ENCODE results near the gene ATG16L1.

The ATG16L1 gene

DNA sequence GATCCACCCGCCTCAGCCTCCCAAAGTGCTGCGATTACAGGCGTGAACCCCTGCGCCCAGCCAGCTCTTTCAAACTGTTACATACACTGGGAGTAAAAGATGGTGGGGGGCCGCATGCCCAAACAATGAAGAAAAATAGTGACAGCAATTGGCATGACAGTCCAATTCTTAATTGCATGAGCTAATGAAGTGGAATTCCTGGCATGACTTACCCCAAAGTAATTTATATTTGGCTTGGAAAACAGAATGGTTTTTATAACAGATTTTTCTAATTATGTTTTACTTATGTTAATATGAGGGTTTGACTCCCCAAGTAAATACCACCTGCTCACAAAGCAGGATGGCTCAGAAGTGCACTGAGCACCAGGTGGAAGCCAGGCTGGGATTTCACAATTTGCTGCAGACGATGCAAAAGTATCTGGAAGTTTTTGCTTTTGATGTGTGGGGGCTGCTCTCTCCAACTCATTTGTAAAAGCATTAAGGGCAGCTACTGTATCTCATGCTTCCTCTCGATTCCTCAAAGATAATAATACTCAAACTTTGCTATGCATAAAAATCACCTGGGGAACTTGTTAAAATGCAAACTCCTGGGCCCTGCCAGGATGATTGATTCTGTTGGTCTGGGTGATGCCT lies 24.0 kb upstream of the ATG16L1 start:
- no peak for DNase-seq

DNA sequence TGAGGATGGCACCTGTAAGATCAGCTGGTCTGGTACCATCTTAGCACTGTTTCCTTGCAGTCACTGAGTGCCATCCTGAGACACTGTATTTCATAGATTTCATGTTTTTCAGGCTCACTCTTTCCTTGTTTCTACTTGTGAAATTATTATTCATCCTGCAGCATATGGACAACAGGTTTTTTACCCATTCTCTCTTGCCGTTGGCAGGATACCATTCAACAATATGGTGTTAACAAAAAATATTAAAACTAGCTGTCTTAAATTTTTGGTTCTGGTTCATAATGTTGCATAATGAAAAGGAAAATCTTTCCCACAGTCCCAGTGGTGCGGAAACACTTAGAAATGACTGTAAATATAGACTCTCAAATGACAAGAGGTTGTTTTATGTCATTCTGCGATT lies 23.1 kb upstream of the ATG16L1 start:
- no peak for DNase-seq

DNA sequence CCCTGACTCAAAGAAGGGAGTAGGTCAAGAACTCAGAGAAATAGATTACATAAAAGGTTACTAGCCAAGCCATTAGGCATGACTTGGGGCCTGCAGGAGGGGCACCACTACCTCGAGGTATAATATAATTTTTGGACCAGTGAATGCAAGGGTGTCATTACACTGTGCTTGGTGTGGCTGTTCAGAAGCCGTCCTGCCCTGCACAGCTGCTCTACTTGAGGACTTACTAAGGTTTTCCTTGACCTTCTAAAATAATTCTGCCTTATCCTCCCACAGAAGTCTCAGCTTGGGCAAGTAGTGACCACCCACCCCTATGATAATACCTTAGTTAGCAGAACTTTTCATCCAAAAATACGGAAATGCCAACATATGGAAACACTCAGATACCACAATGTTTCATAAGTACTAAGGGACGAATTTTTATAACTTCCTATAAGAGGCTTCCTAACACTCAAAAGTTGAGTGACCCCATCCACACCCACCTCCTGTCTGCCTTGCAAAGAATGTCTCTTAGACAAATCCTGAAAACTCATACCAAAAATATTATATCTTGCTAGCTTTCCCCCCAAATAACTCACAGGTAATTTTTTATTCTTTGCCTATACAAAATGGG lies 17.7 kb upstream of the ATG16L1 start:
- DNase-seq = no peak

DNA sequence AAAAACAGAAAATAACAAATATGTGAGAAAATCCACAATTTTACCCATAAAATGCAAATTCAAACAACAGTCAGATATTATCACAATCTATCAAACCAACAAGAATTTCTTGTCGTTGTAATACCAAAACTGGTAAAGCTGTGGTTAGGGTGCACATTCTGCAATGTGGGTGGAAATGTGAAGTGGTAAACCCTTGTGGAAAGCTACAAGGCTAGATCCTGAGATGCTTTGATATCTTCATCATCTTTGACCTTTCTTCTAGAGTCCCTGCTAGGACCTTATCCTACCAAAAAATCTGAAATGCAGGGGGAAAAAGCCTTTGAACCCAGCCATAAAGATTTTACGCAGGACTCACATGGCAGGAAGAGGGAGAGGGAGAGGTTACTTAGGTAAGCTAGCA lies 17.2 kb upstream of the ATG16L1 start:
- no peak for DNase-seq

DNA sequence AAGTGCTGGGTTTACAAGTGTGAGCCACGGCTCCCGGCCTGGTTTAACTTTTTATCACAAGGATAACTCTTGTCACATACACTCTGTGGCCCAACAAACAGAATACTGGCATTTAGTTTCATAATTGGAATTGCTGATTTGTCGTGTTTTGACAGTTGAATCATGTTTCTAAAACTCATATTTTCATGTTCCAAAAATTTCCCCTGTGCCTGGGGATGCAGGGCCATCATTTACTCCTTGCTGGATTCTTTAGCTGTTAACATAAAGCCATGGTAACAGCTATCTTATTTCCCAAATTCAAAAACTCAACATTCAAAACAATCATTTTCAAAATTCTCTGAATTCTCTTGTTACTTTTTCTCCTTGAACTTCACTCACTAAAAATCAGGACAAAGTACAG lies 16.5 kb upstream of the ATG16L1 start:
- no peak for DNase-seq

DNA sequence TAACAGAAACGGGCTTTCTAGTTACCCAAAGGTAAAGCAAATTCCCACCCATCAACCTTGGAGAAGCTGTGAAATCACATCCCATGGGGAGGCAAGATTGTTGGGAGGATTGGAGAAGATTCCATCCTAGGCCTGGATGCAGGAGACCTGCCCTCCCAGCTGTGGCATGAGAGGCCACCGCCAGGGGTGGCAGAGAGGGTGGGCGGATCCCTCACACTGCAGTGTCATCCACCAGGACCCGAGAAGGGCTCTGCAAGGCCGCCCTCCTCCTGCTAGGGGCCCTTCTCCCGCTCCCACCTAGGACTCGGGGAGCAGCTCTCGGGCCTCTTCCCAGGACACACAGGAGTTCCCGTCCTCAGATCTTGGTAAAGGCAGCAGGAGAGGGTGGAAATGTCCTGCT lies 15.5 kb upstream of the ATG16L1 start:
- DNase-seq = no peak

DNA sequence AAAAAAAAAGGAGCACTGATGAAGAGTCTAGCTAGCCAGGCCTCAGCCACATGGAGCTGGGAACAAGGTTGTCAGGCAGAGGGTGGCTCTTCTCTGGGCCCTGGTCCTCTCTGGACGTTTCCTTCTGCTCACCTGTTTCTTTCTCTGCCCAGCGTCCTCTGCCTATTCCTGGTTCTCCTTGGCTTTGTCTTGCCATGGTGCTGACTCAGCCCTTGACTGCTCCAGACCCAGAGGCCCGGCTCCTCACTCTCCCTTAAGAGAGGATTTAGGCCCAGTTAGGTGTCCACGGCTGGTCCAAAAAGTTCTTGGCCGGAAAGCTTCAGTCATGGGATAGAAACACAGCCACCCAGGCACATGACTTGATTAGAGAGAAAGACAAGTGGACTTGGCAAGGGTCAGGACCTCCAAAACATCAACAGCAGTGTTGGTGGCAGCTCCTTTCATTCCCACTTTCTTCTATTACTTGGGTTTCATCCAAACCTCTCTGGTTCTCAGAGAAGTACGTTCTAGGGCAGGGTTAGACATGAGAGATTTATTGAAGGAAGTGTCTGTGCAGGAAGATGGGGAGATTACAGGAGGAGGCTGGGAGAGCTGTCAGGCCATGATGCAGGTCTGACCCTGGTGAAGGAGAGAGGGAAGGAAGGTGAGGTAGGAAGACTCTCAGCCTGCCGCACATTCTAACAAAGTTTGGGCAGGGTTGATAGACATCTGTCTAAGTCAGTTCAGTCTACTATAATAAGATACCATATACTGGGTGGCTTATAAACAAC lies 14.5 kb upstream of the ATG16L1 start:
- DNase-seq = no peak

DNA sequence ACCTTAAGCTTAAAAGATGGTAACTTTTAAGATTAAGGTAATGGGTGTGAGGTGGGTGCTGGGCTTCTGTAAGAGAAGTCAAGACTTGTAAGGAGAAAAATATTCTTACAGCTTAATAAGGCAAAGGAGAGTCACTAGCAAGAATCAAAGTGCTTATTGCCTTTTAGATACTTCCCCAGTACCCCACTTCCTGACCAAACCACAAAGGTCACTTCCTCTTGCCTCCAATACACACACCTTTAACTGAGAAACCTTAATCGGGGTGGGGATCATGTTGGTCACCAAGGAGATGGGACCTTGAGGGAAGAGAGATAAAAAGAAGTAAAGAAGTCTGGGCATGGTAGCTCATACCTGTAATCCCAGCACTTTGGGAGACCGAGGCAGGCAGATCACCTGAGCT lies 10.6 kb upstream of the ATG16L1 start:
- no peak for DNase-seq

DNA sequence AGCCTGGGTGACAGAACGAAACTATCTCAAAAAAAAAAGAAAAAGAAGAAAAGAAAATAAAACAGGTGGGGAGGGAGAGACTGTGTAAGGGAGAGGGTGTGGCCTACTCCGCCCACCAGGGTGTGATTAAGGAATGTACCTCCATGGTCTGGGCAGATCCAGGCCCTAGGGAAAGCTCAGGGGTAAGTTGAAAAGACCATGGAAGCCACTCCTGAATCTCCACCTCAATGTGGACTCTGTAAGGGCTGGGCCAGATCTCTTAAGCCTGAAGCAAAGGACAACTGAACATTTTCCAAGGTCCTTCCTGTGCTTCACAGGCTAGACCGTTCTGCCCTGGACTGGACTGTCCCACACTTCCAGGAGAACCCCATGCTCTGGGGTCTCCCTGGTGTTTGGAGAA lies 9.7 kb upstream of the ATG16L1 start:
- no peak for DNase-seq

DNA sequence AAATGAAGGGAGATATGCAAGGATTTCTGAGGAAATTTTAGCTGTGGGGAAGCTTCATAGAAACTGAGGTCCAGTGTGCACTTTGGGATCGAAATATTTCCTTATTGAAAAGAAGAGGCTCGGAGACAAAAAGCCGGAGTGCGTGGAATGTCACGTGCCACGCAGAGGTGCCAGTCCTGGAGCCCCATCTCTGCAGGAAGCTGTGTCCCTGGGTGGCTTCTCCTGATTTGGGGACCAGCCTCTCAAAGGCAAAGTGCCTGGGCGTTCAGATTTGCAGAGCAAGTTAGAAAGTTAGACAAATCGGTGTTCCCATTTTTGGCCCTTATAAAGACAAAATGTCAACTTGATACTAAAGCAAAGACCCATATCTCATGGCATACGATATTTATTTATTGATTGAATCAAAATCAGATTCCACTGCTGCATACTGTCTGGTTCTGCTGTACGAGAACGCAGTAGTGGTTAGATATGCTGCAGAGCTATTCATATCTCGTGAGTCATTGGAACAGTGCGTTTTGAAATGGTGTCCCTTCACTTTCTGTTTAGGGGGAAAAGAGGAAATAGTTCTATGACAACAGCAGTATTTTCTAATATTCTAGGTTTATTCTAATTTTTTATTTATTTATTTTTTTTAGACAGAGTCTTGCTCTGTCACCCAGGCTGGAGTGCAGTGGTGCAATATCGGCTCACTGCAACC lies 9.1 kb upstream of the ATG16L1 start:
- DNase-seq = no peak

DNA sequence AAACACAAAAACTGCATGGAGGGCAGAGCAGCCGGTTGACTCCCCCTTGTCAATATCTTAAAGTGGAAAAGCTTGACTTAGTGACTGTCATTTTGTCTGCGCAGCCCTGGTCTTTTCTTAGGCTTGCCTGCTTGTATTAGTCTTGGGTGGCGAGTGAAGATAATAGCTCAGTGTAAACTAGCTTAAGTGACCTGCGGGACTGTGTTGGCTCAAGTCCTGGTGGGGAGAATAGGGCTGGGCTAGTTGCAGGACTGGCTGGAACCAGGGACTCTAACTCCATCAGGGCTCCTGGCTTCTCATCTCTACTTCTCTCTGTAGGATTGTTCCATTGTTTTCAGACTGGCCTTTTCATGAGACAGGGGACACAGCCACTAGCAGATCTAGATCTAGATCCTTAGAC lies 8.1 kb upstream of the ATG16L1 start:
- no peak for DNase-seq

DNA sequence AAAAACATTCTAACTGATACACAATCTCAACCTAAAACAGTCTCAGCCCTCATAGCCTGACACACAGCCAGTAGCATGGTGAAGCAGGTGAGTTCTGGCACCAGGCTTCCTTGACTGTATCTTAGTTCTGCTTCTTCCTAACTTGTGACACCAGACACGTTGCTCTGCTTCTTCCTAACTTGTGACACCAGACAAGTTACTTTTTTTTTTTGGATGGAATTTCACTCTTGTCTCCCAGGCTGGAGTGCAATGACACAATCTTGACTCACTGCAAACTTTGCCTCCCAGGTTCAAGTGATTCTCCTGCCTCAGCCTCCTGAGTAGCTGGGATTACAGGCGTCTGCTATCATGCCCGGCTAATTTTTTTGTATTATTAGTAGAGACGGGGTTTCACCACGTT lies 6.7 kb upstream of the ATG16L1 start:
- DNase-seq = no peak

DNA sequence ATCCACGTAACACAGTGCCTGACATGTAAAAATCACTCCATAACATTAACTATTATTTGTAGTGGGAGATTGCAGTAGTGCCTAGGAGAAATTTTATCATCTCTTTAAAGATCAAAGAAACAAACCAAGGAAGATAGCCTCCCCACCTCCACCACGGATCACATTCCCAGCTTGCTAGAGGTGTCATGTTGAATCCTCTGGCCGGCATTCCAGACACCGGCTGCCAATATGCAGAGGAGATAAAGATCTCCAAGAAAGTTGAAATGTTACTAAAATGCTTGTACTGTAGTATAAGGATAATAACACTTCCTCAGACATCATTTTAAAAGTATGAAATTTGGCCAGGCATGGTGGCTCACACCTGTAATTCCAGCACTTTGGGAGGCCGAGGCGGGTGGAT lies 6.1 kb upstream of the ATG16L1 start:
- DNase-seq = no peak

DNA sequence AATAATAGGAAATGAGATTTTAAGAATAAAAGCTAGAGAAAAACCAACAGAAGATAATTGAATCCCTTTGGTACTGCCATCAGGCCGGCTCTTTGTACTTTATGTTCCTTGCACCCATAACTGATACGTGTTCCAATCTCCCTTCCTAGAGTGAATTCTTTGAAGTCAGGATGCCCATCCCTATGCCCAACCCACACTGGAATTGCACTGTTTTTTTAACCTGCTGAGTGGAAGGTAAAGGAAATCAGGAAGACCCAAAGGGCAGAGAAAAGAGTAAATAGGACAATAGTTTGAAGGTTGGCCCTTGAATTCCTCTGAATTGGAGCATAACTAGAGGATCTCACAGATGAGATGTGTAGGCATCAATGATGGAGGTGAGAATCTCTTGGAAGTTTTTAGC lies 4.4 kb upstream of the ATG16L1 start:
- no peak for DNase-seq

DNA sequence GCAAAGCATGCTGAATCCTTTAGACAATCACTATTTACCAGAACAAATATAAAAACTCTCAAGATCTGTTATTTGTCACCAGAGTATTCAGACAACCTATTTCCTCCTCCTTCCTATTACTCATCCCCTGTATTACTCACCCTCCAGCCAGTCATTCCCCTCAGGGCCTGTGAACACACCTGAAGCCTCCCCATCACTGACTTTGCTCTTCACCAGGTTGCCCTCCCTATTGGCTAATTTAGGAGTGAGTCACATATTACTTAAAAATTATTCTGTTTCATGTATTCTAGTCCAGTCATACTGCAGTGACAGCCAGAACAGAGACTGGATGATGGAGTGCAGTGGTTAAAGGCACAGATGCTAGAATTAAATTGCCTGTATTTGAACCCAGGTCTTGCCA lies 3.7 kb upstream of the ATG16L1 start:
- DNase-seq = peak; percentile 81

DNA sequence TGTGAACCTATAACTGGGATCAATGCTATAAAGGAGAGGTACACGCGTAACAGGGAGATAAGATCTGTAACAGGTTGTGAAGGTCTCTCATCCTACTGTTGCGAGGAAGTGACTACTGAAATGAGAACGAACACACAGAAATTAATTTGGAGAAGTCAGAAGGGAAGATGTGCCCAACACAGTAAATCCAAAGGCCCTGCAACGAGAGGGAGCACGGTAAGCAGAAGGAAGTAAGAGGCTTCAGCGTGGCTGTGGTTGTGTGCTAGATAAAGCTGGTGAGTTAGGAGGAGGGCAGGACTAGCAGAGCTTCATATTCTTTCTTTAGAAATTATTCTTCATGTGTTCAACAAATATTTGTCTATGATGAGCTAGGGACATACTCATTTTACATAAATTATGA lies 2.5 kb upstream of the ATG16L1 start:
- DNase-seq = no peak

DNA sequence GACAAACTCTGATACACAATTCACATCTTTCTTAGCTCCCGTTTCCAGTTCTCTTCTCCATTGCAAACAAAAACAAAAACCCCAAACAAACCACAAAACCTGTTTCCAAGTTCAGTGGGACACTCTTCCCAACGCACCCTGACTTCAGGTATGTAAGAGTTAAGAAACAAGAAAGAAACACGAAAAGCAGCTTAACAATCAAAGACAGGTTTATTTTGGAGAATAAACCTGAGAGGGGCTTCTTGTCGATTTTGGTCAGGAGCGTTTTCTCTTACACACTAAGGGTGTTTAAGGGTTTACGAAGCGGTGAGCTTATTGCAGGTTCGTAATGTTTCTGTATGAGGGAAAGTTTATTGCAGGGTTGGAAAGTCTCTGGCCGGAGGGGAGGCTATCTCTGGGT lies 905 bp upstream of the ATG16L1 start:
- no peak for DNase-seq

DNA sequence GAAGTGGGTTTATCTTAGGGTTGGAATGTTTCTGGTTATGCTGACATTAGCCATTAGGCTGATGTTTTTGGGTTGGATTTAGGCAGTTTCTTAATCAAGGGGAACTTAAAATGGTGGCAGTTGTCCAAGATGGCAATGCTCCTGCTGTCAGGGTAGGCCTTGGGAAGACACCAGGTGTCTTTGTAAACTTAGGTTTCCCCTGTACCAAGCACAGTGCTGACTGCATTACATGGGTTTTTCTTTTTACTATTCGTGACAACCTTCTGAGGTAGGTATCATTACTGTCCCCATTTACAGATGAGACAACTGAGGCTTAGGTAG lies 528 bp upstream of the ATG16L1 start:
- DNase-seq = no peak

DNA sequence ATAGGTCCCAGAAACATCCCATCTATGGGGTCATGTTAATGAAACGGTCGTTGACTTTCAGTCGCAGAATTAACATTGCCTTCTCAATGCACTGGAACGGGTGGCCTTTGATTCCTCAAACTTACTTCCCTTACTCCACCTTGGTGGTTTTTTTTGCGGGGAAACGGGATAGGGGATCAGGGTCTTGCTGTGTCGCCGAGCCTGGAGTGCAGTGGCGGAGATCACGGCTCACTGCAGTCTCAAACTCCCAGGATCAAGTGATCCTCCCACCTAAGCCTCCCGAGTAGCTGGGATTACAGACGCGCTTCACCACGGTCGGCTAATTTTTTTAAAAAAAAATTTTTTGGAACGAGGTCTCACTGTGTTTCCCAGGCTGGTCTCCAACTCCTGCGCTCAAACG lies 754 bp downstream of the ATG16L1 start:
- no peak for DNase-seq

DNA sequence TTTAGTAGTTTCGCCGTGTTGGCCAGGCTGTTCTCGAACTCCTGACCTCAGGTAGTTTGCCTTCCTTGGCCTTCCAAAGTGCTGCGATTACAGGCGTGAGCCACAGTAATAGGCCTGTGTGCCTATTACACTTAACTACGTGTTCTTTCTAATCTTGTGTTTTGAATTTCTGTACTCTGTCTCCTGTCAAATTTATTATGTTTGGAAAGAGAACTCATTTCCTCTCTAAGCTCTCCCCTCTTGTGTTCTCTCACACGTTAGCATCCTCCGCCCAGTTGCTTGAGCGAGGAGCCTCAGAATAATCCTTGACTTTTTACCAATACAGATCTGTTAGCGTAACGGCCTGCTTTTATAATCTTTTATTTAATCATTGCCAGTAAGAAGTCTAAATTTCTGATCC lies 3.7 kb downstream of the ATG16L1 start:
- DNase-seq = no peak

DNA sequence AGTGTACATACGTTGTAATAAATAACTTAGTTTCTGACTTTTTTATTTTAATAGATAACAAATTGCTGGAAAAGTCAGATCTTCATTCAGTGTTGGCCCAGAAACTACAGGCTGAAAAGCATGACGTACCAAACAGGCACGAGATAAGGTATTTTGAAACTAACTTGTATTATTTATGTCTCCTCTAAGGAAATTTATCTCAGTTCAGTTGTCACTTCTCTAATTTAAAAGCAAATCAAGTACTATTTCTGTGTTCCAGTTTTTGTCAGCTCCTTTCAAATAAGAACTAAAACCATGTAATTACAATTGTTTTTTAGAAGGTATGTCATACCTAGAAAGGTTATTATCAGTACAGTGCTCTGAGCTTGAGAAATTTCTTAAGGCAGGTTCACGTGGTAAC lies 4.6 kb downstream of the ATG16L1 start:
- DNase-seq = no peak

DNA sequence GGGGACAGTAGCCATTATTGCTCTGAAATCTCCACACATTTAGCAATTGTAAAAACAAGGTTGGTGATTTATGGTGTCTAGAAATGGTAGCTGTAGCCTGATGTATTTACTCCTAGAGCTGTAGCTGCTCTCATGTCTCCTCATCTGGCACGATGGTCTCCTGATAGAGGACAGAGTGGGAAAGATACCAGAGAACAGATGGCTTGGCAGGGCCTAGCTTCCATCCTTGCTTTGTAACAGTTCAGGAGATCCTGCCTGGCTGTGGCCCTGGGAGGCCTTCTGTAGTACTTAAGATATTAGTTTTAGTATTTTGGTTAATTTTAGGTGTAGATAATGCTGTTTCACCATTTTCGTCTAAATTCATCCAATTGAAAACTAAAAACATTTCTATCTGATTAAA lies 6.7 kb downstream of the ATG16L1 start:
- DNase-seq = no peak

DNA sequence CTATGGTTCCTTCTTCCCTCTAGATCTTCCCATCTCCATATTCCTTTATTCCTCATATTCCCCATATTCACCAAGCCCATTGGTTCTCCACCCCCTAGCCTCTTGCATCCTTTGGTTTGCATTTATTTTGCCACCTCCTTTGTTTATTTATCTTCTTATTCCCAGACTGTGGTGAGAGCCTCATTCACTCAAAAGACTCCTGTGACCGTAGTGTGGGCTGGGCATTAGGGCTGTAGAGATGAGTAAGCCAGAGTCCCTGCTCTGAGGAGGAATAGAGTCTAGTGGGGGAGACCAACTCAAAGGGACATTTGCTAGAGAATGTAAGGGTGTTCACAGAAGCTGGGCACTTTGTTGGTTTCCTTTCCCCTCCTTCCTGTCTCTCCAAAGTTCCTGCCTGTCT lies 8.3 kb downstream of the ATG16L1 start:
- DNase-seq = no peak

DNA sequence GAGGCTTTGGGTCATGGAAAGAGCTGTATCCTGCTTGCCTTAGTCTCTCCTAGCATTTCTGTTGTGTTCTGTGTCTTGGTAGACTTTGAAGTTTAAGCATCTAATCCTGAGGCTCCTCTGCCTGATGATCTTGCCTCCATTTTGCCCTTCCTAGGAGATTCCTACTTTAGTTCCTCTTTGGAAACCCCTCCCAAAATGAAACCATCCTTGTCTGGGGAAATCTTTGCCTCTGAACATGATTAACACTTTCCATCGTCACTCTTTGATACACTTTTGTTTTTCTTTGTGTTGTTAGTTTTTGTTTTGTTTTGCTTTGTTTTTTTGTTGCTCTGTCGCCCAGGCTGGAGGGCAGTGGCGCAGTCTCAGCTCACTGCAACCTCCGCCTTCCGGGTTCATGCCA lies 9.2 kb downstream of the ATG16L1 start:
- DNase-seq = no peak

Data from activated effector memory CD4-positive, alpha-beta T cell treated with anti-CD3 and anti-CD28 coated beads, Interleukin-2, amount 50 U/mL, for 16 hours (primary cell).